HG03442 (cell line): ENCODE measurements around the gene SLC22A6.

Experiments
- ATAC-seq: cut with Tn5 transposase; IDR thresholded peaks from one replicate; pipeline ENCODE4 v1.9.1; 2021; ENCODE audit warnings: mild to moderate bottlenecking, moderate library complexity; ENCODE audit not compliant: unreplicated experiment

Gene SLC22A6

DNA sequence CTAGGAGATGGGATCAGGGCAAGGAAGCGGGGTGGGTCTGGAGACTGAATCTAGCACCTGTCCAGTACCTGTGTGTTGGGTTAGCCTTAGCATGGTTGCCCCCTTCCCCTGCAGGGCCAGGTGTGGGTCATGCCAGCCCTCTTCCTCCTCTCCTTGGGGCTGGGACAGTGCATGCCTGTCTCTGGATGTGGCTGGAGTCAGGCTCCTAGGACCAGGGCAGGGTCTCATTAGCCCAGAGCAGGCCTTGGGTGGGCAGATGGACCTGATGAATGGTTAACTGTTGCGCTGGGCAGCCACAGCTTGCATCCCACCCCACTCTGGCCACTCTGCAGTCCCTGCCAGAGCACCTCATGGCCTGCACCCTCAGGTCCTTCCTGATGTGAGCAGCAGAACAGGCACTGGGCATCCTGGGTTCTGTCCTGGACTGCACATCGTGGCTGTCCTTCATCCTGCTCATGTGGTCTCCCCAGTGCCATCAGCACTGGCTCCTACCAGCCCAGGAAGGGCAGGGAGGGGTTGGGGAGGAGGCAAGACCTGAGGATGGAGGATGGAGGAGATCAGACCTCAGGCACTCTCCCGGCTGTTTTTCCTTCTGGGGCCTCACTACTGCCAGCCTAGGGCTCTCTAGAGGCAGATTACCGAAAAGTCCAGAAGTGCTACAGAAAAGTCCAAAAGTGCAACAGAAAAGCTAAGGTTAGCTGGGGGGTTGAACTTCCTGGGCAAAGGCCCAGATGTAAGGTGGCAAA is 50.8 kb downstream of the SLC22A6 start:
- no peak for ATAC-seq

DNA sequence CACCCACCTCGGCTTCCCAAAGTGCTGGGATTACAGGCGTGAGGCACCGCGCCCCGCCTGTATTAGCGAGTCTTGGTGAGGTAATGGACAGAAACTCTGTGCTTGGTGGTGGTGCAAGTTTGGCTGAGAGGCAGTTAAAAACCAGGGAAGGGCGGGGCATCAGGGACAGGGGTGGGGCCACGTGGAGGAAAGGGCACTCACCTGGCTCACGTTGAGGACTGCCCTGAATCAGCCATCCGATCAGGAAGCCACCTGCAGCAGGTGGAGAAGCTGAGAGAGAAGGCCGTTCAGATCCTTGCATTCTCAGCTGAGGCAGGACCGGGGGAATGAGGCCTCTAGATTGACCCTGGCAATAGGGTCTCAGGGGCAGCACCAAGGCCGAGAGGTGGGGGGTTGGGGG is 51.5 kb downstream of the SLC22A6 start:
- no peak for ATAC-seq

DNA sequence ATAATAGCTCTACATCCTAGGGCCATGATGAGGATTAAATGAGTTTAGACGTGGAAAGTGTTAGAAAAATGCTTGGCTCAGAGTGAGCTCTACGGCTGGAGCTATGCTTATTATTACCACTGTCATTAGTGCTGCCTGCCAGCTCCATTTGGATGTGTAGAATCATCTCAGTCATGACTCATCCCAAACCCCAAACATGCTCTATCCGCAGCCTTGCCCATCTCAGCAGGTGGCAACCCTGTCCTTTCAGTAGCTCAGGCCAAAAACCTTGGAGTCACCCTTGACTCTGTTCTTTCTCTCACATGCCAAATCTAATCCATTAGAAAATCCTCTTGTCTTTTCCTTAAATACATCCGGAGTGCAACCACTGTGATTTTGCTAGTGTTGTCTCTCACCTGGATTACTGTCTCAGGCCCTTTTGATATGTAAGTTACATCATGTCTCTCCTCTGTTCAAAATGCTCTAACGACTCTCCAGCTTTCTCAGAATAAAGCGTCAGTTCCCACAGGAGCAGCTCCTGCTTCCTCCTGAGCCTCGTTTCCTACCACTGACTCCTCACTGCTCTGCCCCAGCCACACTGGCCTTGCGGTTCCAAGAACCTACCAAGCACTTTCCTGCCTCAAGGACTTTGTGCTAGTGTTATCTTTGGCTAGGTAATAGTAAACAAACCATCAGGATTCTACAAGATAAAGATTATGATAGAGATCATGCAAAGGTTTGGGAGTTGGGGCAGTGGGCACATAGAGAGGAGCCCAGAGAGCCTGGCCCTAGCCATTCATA is 53.1 kb downstream of the SLC22A6 start:
- no peak for ATAC-seq

DNA sequence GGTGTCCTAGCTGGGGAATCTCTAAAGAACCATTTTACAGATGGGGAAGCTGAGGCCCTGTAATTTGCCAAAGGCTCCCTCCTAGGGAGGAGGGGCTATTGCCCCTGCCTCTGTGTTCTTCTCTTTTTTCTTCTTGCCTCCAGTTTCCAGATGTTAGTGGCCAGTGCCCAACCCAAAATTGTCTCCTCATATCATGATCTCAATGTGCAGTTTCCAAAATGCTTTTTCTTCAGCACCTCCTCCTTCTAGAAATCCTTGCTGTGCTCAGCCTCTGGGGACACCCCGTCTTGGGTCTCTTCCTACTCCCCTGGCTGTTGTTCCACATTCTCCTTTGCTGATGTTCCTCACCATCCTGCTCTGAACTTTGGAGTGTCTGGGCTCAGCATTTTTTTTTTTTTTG is 54.1 kb downstream of the SLC22A6 start:
- ATAC-seq, result no peak

DNA sequence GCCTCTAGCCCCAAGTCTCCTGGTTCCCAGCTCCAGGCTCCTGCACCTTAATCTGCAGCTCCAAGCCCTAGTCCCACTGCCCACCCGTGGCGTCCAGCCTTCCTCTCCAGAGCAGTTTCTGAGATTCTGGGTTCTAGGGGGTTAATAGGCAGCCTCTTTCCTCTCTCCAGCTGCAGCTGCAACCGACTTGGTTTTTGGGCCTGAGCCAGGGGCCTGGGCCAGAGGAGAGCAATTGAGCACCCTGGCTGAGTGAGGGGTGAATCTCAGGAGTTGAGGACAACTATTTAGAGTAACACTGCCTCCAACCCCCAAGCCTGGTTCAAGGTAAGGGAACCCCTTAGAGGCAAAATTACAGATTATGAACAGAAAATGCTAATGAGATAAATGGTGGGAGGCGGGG is 54.6 kb downstream of the SLC22A6 start:
- ATAC-seq, result no peak

DNA sequence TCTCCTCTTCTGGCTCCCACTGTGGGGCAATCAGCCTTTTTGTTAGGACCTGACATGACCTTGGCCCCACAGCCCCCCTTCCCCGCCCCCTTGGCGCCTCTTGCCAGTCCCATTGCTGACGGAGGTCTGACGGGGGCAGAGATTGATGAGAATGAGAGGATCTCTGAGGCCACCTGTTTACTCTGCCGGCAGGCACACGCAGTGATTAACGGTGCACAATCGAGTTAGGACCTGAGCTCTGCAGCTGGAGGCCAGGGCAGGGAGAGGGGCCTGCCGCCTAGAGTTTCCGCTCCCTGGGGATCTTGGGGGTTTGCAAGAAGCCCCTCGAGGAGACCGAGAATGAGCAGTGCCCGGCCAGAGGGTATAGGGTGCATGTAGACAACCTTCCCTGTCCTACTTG is 56.8 kb downstream of the SLC22A6 start:
- no peak for ATAC-seq

DNA sequence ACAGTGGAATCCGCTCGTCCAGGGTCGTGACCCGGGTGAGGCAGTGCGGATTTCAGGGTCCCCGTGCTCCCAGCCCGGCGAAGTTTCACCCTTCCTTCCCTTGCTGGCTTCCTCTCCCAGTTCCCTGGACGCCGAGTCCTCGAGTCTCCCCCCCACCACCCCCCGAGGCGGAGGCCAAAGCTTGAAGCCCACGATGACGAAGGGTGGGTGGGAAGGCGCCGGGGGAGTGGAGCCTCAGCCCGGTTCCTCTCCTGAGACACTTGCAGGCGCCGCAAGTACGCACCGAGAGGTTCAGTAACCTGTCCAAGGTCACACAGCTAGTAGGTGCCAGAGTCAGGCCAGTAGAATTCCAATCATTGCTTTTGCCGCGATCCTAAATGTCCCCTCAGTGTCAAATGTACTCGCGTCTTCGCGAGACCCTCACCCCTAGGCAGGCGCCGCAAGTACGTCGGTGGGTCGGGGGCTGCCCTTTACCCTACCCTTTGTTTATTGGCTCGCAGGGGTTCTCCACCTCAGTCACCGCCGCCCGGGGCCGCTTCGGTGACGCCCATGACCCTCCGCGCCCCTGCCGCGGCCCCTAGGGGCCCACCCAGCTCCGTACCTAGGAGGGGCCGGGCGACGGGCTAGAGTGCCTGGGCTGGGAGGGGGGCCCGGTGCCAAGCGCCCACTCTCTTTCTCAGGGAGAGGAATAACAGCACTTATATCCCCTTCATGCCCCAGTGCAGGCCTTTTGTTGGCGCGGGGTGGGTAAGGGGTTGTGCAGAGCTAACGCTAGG is 57.9 kb downstream of the SLC22A6 start:
- ATAC-seq, result no peak
